SK-N-SH (cell line): ENCODE results near the gene CTLA4. TPM values are rescaled to one million over a fixed set of nuclear protein-coding genes. Genes with fewer than 3 reads are reported as not detected.

ENCODE experiments used
- CTCF ChIA-PET: fragments of 300-600, 350-600 bp; formaldehyde crosslinking; extraction: SDS; loops from one replicate; lab custom pipeline; 2021; lab: Yijun Ruan, JAX
- POLR2A ChIA-PET: fragments of 350-600 bp; sonication (Branson Sonifier 250); formaldehyde crosslinking; extraction: SDS; loops from one replicate; lab custom pipeline; 2020; ENCODE audit warnings: antibody characterized with exemption, inconsistent platforms; lab: Yijun Ruan, JAX
- DNase-seq: peaks from one replicate; pipeline ENCODE4 v3.0.0; 2012
- H2AFZ ChIP-seq: fragments of 200-600 bp; sonication (generic); 2 replicates; pipeline ENCODE4 v1.8.1; 2016; ENCODE audit warnings: antibody characterized with exemption, mild to moderate bottlenecking, low read depth
- H3F3A ChIP-seq: fragments of 200-600 bp; sonication (generic); replicated peaks from 2 replicates; pipeline ENCODE3; 2016; ENCODE audit warnings: antibody characterized with exemption, mild to moderate bottlenecking; ENCODE audit not compliant: insufficient read depth
- H3K27ac ChIP-seq, 2 experiments: fragments of 200-500 bp in 1 of 2; fragments of 200-600 bp in 1 of 2; sonication (Bioruptor generic) in 1 of 2; sonication (generic), shearing (Covaris generic) in 1 of 2; 2 replicates each; pipeline versions ENCODE4 v1.5.1 to v1.6.1; 2014 to 2016; ENCODE audit warnings: low read depth in 2 of 2, inconsistent platforms in 1 of 2, low read length in 1 of 2, mild to moderate bottlenecking in 1 of 2, mixed read lengths in 1 of 2
- H3K27me3 ChIP-seq: fragments of 200-600 bp; sonication (generic), shearing (Covaris generic); 2 replicates; pipeline ENCODE4 v1.6.1; 2016; ENCODE audit warnings: mixed run types; ENCODE audit not compliant: insufficient read depth
- H3K36me3 ChIP-seq, 2 experiments: fragments of 200-500 bp in 1 of 2; fragments of 200-600 bp in 1 of 2; sonication (Bioruptor generic) in 1 of 2; sonication (generic) in 1 of 2; replicated peaks in 1 of 2; 2 replicates each; pipeline versions ENCODE3 to v1.5.1; 2014 to 2016; ENCODE audit warnings: low read length in 1 of 2, mild to moderate bottlenecking in 1 of 2; ENCODE audit not compliant: insufficient read depth in 2 of 2, control insufficient read depth in 1 of 2
- H3K4me1 ChIP-seq, 2 experiments: fragments of 200-500 bp in 1 of 2; fragments of 200-600 bp in 1 of 2; sonication (Bioruptor generic) in 1 of 2; sonication (generic), shearing (Covaris generic) in 1 of 2; 2 replicates each; pipeline versions ENCODE4 v1.5.1 to v1.6.1; 2014 to 2016; ENCODE audit warnings: low read depth in 1 of 2, low read length in 1 of 2, mixed run types in 1 of 2; ENCODE audit not compliant: insufficient read depth in 2 of 2, control insufficient read depth in 1 of 2
- H3K4me2 ChIP-seq: fragments of 200-600 bp; sonication (generic), shearing (Covaris generic); 2 replicates; pipeline ENCODE4 v1.6.1; 2017; ENCODE audit warnings: mixed run types
- H3K4me3 ChIP-seq, 2 experiments: fragments of 200-500 bp in 1 of 2; fragments of 200-600 bp in 1 of 2; sonication (Bioruptor generic) in 1 of 2; sonication (generic), shearing (Covaris generic) in 1 of 2; 2 replicates each; pipeline versions ENCODE4 v1.5.1 to v1.8.1; 2014 to 2016; ENCODE audit warnings: low read depth in 2 of 2, inconsistent platforms in 1 of 2, low read length in 1 of 2, mild to moderate bottlenecking in 1 of 2, mixed read lengths in 1 of 2, moderate library complexity in 1 of 2
- H3K79me2 ChIP-seq: fragments of 200-600 bp; sonication (generic); 2 replicates; pipeline ENCODE4 v1.8.1; 2017; ENCODE audit warnings: mild to moderate bottlenecking; ENCODE audit not compliant: insufficient read depth
- H3K9ac ChIP-seq: fragments of 200-600 bp; sonication (generic); 2 replicates; pipeline ENCODE4 v1.6.1; 2017; ENCODE audit warnings: mixed run types
- H3K9me2 ChIP-seq: fragments of 200-600 bp; sonication (generic); 2 replicates; pipeline ENCODE4 v1.6.1; 2017; ENCODE audit warnings: mixed run types
- H3K9me3 ChIP-seq: fragments of 200-600 bp; sonication (generic); 2 replicates; pipeline ENCODE4 v1.6.1; 2017; ENCODE audit warnings: mixed run types, mild to moderate bottlenecking, moderate library complexity
- H4K20me1 ChIP-seq: fragments of 200-600 bp; sonication (generic); 2 replicates; pipeline ENCODE4 v1.6.1; 2017; ENCODE audit warnings: mild to moderate bottlenecking, mixed run types; ENCODE audit not compliant: insufficient read depth
- ELF1 ChIP-seq: IDR thresholded peaks from 2 replicates; pipeline ENCODE4 v1.4.0; 2012
- EP300 ChIP-seq, 2 experiments: IDR thresholded peaks; 2 replicates each; pipeline versions ENCODE4 v1.4.0 to v1.6.1; 2012; ENCODE audit warnings: borderline replicate concordance in 1 of 2, low read depth in 1 of 2, low read length in 1 of 2
- GABPA ChIP-seq: IDR thresholded peaks from 2 replicates; pipeline ENCODE4 v1.4.0; 2012; ENCODE audit warnings: low read depth, mild to moderate bottlenecking
- JUND ChIP-seq: IDR thresholded peaks from 2 replicates; pipeline ENCODE4 v1.4.0; 2012
- NFIC ChIP-seq: IDR thresholded peaks from 2 replicates; pipeline ENCODE4 v1.4.0; 2012; ENCODE audit warnings: borderline replicate concordance
- NRF1 ChIP-seq: IDR thresholded peaks from 2 replicates; pipeline ENCODE4 v1.6.1; 2012; ENCODE audit warnings: low read depth, mild to moderate bottlenecking, low read length
- PBX3 ChIP-seq: IDR thresholded peaks from 2 replicates; pipeline ENCODE4; 2012
- POLR2AphosphoS5 ChIP-seq: IDR thresholded peaks from 2 replicates; pipeline ENCODE4 v1.6.1; 2012; ENCODE audit warnings: low read depth, low read length
- RAD21 ChIP-seq: IDR thresholded peaks from 2 replicates; pipeline ENCODE4 v1.6.1; 2012; ENCODE audit warnings: mild to moderate bottlenecking, low read length
- RCOR1 ChIP-seq: fragments of 150-350 bp; IDR thresholded peaks from 2 replicates; pipeline ENCODE4 v1.6.1; 2017; ENCODE audit warnings: antibody characterized with exemption, low read length
- RFX5 ChIP-seq: IDR thresholded peaks from 2 replicates; pipeline ENCODE4 v1.6.1; 2012; ENCODE audit warnings: mild to moderate bottlenecking, improper control_type of control experiment, low read length
- RXRA ChIP-seq: IDR thresholded peaks from 2 replicates; pipeline ENCODE4 v1.4.0; 2012; ENCODE audit warnings: low read depth, mild to moderate bottlenecking, borderline replicate concordance
- TCF12 ChIP-seq: IDR thresholded peaks from 2 replicates; pipeline ENCODE4 v1.4.0; 2012
- TEAD4 ChIP-seq: IDR thresholded peaks from 2 replicates; pipeline ENCODE4 v1.4.0; 2012; ENCODE audit warnings: mild to moderate bottlenecking, borderline replicate concordance; ENCODE audit not compliant: insufficient read depth
- WGBS: methylation state at CpG from one replicate; pipeline ENCODE4 v1.1.6; 2017; ENCODE audit warnings: low lambda C conversion rate; 5-methylcytosine and 5-hydroxymethylcytosine counted together
- polyA plus RNA-seq, 3 experiments: library from polyadenylated mRNA; depleted of rRNA; stranded (reverse); fragments of >200 nt; gene quantifications; 2 replicates each; pipeline ENCODE4 v1.2.3, GENCODE V29; 2012

Gene CTLA4
- polyA plus RNA-seq, 1 of the 3 experiments (the other 2 are of a cell fraction): not detected

DNA sequence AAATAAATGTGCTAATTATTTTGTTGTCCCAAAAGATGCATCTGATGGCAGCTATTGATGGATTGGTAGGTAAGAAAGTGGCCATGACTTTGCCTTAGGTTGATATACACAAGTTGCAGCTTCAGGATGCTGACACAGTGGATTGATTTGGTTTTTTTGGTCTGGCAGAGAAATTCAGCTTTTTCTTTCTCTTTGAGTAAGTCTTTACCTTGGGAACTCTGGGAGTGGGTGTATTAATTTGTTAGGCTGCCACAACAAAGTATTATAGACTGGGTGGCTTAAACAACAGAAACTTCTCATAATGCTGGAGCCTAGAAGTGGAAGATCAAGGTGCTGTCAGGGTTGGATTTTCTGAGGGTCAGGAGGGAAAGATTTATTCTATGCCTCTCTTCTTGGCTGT is 49.2 kb downstream of the CTLA4 start:
- Histone ChIP-seq H3K27me3 (no peaks in the 10 kb centered on the region; the same call in 1 of the 2 replicates), H3K4me2 (no peak overlapping the region), H4K20me1 (no peaks in the 10 kb centered on the region), H3K9ac (no peak overlapping the region), H2AFZ (no peak overlapping the region), H3K9me3 (no peaks in the 10 kb centered on the region), H3K4me1 (no peaks in the 10 kb centered on the region; a peak in 1 of 4 replicates), H3K36me3 (no peaks in the 10 kb centered on the region), H3K9me2 (no peaks in the 10 kb centered on the region), H3K79me2 (no peaks in the 10 kb centered on the region), H3K4me3 (no peak overlapping the region), H3K27ac (no peak overlapping the region), H3F3A (no peaks in the 10 kb centered on the region)
- CTCF ChIA-PET: interaction anchor here (1.4 kb wide), 1 partner anchor 11 kb away, joined by 9 read pairs; no protein-coding TSS in a partner anchor
- no peak for DNase-seq
- POLR2A ChIA-PET: no interaction called here
- TF ChIP-seq NFIC (no peak), RAD21 (no peak), TCF12 (no peak), ELF1 (no peak), EP300 (IDR thresholded peaks at IDR 0.05; ENCODE audit: borderline replicate concordance in 1 of 2, low read depth in 1 of 2, low read length in 1 of 2) (no peak), GABPA (no peak), RCOR1 (no peak), PBX3 (no peak), NRF1 (no peak), RXRA (no peak), JUND (no peak), POLR2AphosphoS5 (no peak), RFX5 (no peak)

- ChIA-PET POLR2A (no interaction called here), CTCF (interaction anchor here (0.7 to 2.3 kb wide), 3 partner anchors 9 to 43 kb away, joined by 3 to 16 read pairs (median 8); no protein-coding TSS in a partner anchor)
- no peak for DNase-seq
- TF ChIP-seq PBX3: no peak
- no peak for TF ChIP-seq TEAD4
- no peaks in the 10 kb centered on the region for H3K79me2 ChIP-seq
- no peak overlapping the region for H3K9ac ChIP-seq
- no peaks in the 10 kb centered on the region; a peak in 1 of 4 replicates for H3K4me1 ChIP-seq
- no peak overlapping the region for H3K27ac ChIP-seq
- no peaks in the 10 kb centered on the region; the same call in 1 of the 2 replicates for H3K9me2 ChIP-seq
- no peak overlapping the region for H3K4me2 ChIP-seq
- no peaks in the 10 kb centered on the region for H3K9me3 ChIP-seq
- no peak overlapping the region for H3K4me3 ChIP-seq
- H3F3A ChIP-seq: no peaks in the 10 kb centered on the region
- no peaks in the 10 kb centered on the region for H4K20me1 ChIP-seq
- 69% methylated on average over 7 of the region's 7 CpGs for WGBS
- no peaks in the 10 kb centered on the region; the same call in 1 of the 2 replicates for H3K27me3 ChIP-seq
- no peaks in the 10 kb centered on the region for H3K36me3 ChIP-seq
- H2AFZ ChIP-seq: no peak overlapping the region
These were observed 50.7 kb downstream of the CTLA4 start for GRCh38 chr2:203918264-203918663.
